HepG2 (cell line): ENCODE measurements around the gene CCDC177. TPM values are rescaled to one million over a fixed set of nuclear protein-coding genes. Genes with fewer than 3 reads are reported as not detected.

ENCODE experiments used
- ATAC-seq: fragments of 200-7000 bp; cut with Tn5 transposase; 3 replicates; pipeline ENCODE4 v1.9.1; 2020; ENCODE audit warnings: mild to moderate bottlenecking, moderate library complexity
- BruUV-seq: library from RNA; stranded (reverse); fragments of 400-500 nt; replicated peaks from 2 replicates; lab custom pipeline; 2021; lab: Mats Ljungman, UMichigan
- CTCF ChIA-PET: fragments of 300-600 bp; formaldehyde crosslinking; extraction: SDS; loops from one replicate; lab custom pipeline; 2021; ENCODE audit warnings: low total read pairs, inconsistent platforms, low intra/inter-chr PET ratio; lab: Yijun Ruan, JAX
- POLR2A ChIA-PET: fragments of 350-600 bp; sonication (Branson Sonifier 250); formaldehyde crosslinking; loops from one replicate; lab custom pipeline; 2020; ENCODE audit warnings: antibody characterized with exemption, inconsistent platforms; lab: Yijun Ruan, JAX
- DNase-seq: peaks from one replicate; pipeline ENCODE4 v3.0.0-alpha.2; 2015; ENCODE audit warnings: low spot score
- FAIRE-seq: peaks from 3 replicates; lab custom pipeline; 2011; peaks lifted over from hg19 to GRCh38; lab: Jason Lieb, UNC
- H2AFZ ChIP-seq: one replicate; pipeline ENCODE4 v1.6.1; 2011; ENCODE audit warnings: low read length, inconsistent platforms
- H3K27ac ChIP-seq: fragments of 300-600 bp; 3 replicates; pipeline ENCODE4 v1.8.0; 2011; ENCODE audit warnings: mixed run types, mild to moderate bottlenecking, mixed read lengths, low read length, inconsistent platforms; ENCODE audit not compliant: insufficient read depth; ENCODE audit errors: extremely low read length
- H3K27me3 ChIP-seq, 2 experiments: fragments of 200-600 bp in 1 of 2; 2 replicates in 1 of 2; 3 replicates in 1 of 2; pipeline versions ENCODE4 v1.6.0 to v1.8.0; 2011; ENCODE audit warnings: low read length in 2 of 2, mild to moderate bottlenecking in 2 of 2, moderate library complexity in 2 of 2, inconsistent platforms in 1 of 2; ENCODE audit not compliant: insufficient read depth in 2 of 2, control insufficient read depth in 1 of 2
- H3K36me3 ChIP-seq, 2 experiments: fragments of 200-600 bp in 1 of 2; replicated peaks in 1 of 2; 2 replicates in 1 of 2; 3 replicates in 1 of 2; pipeline versions ENCODE4 v1.5.1 to v1.8.0; 2011; ENCODE audit warnings: low read length in 2 of 2, inconsistent platforms in 1 of 2; ENCODE audit not compliant: insufficient read depth in 2 of 2, control insufficient read depth in 1 of 2
- H3K4me1 ChIP-seq: 2 replicates; pipeline ENCODE4 v1.5.1; 2012; ENCODE audit warnings: low read length, inconsistent platforms; ENCODE audit not compliant: insufficient read depth
- H3K4me2 ChIP-seq: 2 replicates; pipeline ENCODE4 v1.6.0; 2011; ENCODE audit warnings: low read depth, low read length, inconsistent platforms
- H3K4me3 ChIP-seq, 3 experiments: fragments of 200-600 bp in 1 of 3; sonication (generic), shearing (Covaris generic) in 1 of 3; replicated peaks in 1 of 3; 2 replicates each; pipeline ENCODE4 v1.5.1; 2011 to 2016; ENCODE audit warnings: low read length in 3 of 3, inconsistent platforms in 2 of 3, low read depth in 2 of 3, mild to moderate bottlenecking in 2 of 3, control low read depth in 1 of 3, mixed read lengths in 1 of 3; ENCODE audit not compliant: insufficient read depth in 1 of 3
- H3K79me2 ChIP-seq: one replicate; pipeline ENCODE4 v1.6.1; 2011; ENCODE audit warnings: low read length, inconsistent platforms; ENCODE audit not compliant: insufficient read depth
- H3K9ac ChIP-seq: 2 replicates; pipeline ENCODE4 v1.6.0; 2011; ENCODE audit warnings: mild to moderate bottlenecking, low read depth, low read length, inconsistent platforms; ENCODE audit not compliant: insufficient read depth
- H3K9me3 ChIP-seq: 2 replicates; pipeline ENCODE4 v1.5.1; 2012; ENCODE audit warnings: mild to moderate bottlenecking, low read length
- H4K20me1 ChIP-seq: 2 replicates; pipeline ENCODE4 v1.6.0; 2011; ENCODE audit warnings: inconsistent platforms, mild to moderate bottlenecking, low read length, moderate library complexity; ENCODE audit not compliant: insufficient read depth
- GTF3A ChIP-seq: sonication (generic); formaldehyde crosslinking; conservative IDR thresholded peaks from 2 replicates; pipeline ENCODE4 v1.4.0; 2020; ENCODE audit warnings: mild to moderate bottlenecking, missing genetic modification reagents
- PCBP1 ChIP-seq: fragments of 200-400 bp; formaldehyde crosslinking; IDR thresholded peaks from 2 replicates; pipeline ENCODE4 v1.6.1; 2017; ENCODE audit warnings: mild to moderate bottlenecking, low read depth, low read length, borderline replicate concordance
- PRPF4 ChIP-seq: fragments of 200-400 bp; formaldehyde crosslinking; IDR thresholded peaks from 2 replicates; pipeline ENCODE4 v1.6.1; 2016; ENCODE audit warnings: low read length, low read depth; ENCODE audit not compliant: poor library complexity, severe bottlenecking
- RAD21 ChIP-seq: fragments of 450-650 bp; formaldehyde crosslinking; IDR thresholded peaks from 2 replicates; pipeline ENCODE4 v1.5.0; 2020; ENCODE audit warnings: mild to moderate bottlenecking
- SMAD1 ChIP-seq: sonication (generic); formaldehyde crosslinking; IDR thresholded peaks from 2 replicates; pipeline ENCODE4 v1.4.0; 2020; ENCODE audit warnings: missing genetic modification reagents, low read depth, mild to moderate bottlenecking, borderline replicate concordance
- SNRNP70 ChIP-seq: fragments of 200-400 bp; formaldehyde crosslinking; IDR thresholded peaks from 2 replicates; pipeline ENCODE4 v1.6.1; 2017; ENCODE audit warnings: mild to moderate bottlenecking, low read depth, low read length, moderate library complexity
- TGIF2 ChIP-seq: IDR thresholded peaks from 2 replicates; pipeline ENCODE4 v1.6.1; 2016; ENCODE audit warnings: control low read depth, missing compliant biosample characterization
- YY1 ChIP-seq: IDR thresholded peaks from 2 replicates; pipeline ENCODE4 v1.6.1; 2011; ENCODE audit warnings: low read length, low read depth, moderate library complexity, mild to moderate bottlenecking; ENCODE audit not compliant: insufficient read depth, insufficient replicate concordance
- ZBTB7B ChIP-seq: sonication (generic); formaldehyde crosslinking; IDR thresholded peaks from 2 replicates; pipeline ENCODE4 v1.4.0; 2020; ENCODE audit warnings: missing genetic modification reagents
- ZNF446 ChIP-seq: sonication (generic); formaldehyde crosslinking; IDR thresholded peaks from 2 replicates; pipeline ENCODE4 v1.5.0; 2020; ENCODE audit warnings: mild to moderate bottlenecking, missing genetic modification reagents
- ZNF570 ChIP-seq: sonication (generic); formaldehyde crosslinking; IDR thresholded peaks from 2 replicates; pipeline ENCODE4 v1.4.0; 2020; ENCODE audit warnings: mild to moderate bottlenecking, missing genetic modification reagents, borderline replicate concordance
- ZNF614 ChIP-seq: IDR thresholded peaks from 2 replicates; pipeline ENCODE4 v1.6.1; 2018; ENCODE audit warnings: missing biosample characterization, missing genetic modification reagents, inconsistent platforms, borderline replicate concordance
- ZNF672 ChIP-seq: sonication (generic); formaldehyde crosslinking; IDR thresholded peaks from 2 replicates; pipeline ENCODE4 v1.8.1; 2022; ENCODE audit warnings: missing genetic modification reagents
- WGBS: methylation state at CpG from one replicate; pipeline ENCODE4 v1.1.6; 2017; ENCODE audit warnings: low lambda C conversion rate; 5-methylcytosine and 5-hydroxymethylcytosine counted together
- in situ Hi-C: cut with HindIII; loops from 2 replicates; pipeline ENCODE4 v1.10.0; 2017; ENCODE audit warnings: low pct_unique_long_range_greater_than_20kb; ENCODE audit not compliant: extremely low pct_ligation_motif_present
- intact Hi-C: fragments of 100-400 bp; cut with micrococcal nuclease; formaldehyde crosslinking; loops from one replicate; pipeline ENCODE4 v1.10.0; 2022; ENCODE audit not compliant: unreplicated experiment
- polyA plus RNA-seq, 8 experiments: library from polyadenylated mRNA; depleted of rRNA in 3 of 8; stranded (reverse) in 7 of 8; unstranded in 1 of 8; fragments of >200 nt; fragmentation: Illumina TruSeq in 4 of 8; extraction: Trizol in 4 of 8; gene quantifications; 2 replicates each; pipeline versions ENCODE4 v1.2.1 to v1.2.3, GENCODE V29; 2011 to 2016; ENCODE audit warnings: low read depth in 4 of 8, missing spikeins in 1 of 8, mixed read lengths in 1 of 8; ENCODE audit not compliant: insufficient read depth in 1 of 8
- total RNA-seq, 5 experiments: library from RNA; depleted of rRNA; stranded (reverse); fragments of >200 nt; fragmentation: Illumina TruSeq; extraction: Trizol; gene quantifications; 2 replicates each; pipeline ENCODE4 v1.2.3, GENCODE V29; 2016; ENCODE audit warnings: low read depth in 1 of 5
- TF ChIP-seq, protein P1 (sequence below): sonication (generic); formaldehyde crosslinking; IDR thresholded peaks from 2 replicates; pipeline ENCODE4 v1.8.0; 2022; ENCODE audit warnings: low read depth, missing genetic modification reagents
- TF ChIP-seq, protein P2 (sequence below): sonication (generic); formaldehyde crosslinking; IDR thresholded peaks from 2 replicates; pipeline ENCODE4 v1.4.0; 2020; ENCODE audit warnings: missing genetic modification reagents
- TF ChIP-seq, protein P3 (sequence below): sonication (generic); formaldehyde crosslinking; IDR thresholded peaks from 2 replicates; pipeline ENCODE4 v1.8.1; 2023; ENCODE audit warnings: mild to moderate bottlenecking, missing genetic modification reagents
- TF ChIP-seq, protein P4 (sequence below): conservative IDR thresholded peaks from 2 replicates; pipeline ENCODE4 v1.6.1; 2018; ENCODE audit warnings: missing genetic modification reagents

The CCDC177 gene
- total and polyA plus RNA-seq, 2 of the 13 experiments (the other 11 are each of a cell fraction or from before 2014, with no cell fraction given) = not detected

DNA sequence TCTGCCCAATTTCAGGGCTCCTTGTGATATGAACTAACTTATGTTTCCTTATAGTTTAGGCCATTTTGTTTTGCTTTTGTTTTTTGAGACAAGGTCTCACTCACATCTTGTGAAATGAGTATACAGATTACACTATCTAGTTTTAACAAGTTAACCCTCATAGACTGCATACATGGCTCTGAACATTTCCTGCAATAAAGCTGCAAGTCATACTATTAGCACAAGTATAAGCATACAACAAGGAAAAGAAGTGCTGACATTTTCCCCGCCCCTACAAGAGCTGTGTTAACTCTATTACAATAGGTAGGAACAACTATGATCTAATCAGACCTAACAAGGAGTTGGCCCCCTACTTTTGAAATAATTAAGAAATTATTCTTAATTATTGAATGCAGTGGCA is 35.9 kb downstream of the CCDC177 start:
- H3K79me2 ChIP-seq = no peaks in the 10 kb centered on the region
- FAIRE-seq = no peak
- intact Hi-C loops = no loop called here
- ATAC-seq = no peak
- no peaks in the 10 kb centered on the region for H3K4me1 ChIP-seq
- 17% methylated on average over 1 of the region's 1 CpG for WGBS
- TF ChIP-seq SMAD1 (no peak), ZNF570 (no peak), GTF3A (no peak), YY1 (no peak), ZNF614 (CRISPR knock-in tag) (no peak), ZBTB7B (no peak), PCBP1 (no peak), ZNF446 (CRISPR knock-in tag) (no peak), ZNF672 (CRISPR knock-in tag) (no peak), RAD21 (CRISPR knock-in tag) (no peak), TGIF2 (CRISPR knock-in tag) (no peak), PRPF4 (no peak), SNRNP70 (no peak)
- TF ChIP-seq, protein P1, sequence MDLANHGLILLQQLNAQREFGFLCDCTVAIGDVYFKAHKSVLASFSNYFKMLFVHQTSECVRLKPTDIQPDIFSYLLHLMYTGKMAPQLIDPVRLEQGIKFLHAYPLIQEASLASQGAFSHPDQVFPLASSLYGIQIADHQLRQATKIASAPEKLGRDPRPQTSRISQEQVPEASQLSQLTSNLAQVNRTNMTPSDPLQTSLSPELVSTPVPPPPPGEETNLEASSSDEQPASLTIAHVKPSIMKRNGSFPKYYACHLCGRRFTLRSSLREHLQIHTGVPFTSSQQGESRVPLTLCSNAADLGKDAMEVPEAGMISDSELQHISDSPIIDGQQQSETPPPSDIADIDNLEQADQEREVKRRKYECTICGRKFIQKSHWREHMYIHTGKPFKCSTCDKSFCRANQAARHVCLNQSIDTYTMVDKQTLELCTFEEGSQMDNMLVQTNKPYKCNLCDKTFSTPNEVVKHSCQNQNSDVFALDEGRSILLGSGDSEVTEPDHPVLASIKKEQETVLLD (CRISPR knock-in tag) = no peak
- TF ChIP-seq, protein P2, sequence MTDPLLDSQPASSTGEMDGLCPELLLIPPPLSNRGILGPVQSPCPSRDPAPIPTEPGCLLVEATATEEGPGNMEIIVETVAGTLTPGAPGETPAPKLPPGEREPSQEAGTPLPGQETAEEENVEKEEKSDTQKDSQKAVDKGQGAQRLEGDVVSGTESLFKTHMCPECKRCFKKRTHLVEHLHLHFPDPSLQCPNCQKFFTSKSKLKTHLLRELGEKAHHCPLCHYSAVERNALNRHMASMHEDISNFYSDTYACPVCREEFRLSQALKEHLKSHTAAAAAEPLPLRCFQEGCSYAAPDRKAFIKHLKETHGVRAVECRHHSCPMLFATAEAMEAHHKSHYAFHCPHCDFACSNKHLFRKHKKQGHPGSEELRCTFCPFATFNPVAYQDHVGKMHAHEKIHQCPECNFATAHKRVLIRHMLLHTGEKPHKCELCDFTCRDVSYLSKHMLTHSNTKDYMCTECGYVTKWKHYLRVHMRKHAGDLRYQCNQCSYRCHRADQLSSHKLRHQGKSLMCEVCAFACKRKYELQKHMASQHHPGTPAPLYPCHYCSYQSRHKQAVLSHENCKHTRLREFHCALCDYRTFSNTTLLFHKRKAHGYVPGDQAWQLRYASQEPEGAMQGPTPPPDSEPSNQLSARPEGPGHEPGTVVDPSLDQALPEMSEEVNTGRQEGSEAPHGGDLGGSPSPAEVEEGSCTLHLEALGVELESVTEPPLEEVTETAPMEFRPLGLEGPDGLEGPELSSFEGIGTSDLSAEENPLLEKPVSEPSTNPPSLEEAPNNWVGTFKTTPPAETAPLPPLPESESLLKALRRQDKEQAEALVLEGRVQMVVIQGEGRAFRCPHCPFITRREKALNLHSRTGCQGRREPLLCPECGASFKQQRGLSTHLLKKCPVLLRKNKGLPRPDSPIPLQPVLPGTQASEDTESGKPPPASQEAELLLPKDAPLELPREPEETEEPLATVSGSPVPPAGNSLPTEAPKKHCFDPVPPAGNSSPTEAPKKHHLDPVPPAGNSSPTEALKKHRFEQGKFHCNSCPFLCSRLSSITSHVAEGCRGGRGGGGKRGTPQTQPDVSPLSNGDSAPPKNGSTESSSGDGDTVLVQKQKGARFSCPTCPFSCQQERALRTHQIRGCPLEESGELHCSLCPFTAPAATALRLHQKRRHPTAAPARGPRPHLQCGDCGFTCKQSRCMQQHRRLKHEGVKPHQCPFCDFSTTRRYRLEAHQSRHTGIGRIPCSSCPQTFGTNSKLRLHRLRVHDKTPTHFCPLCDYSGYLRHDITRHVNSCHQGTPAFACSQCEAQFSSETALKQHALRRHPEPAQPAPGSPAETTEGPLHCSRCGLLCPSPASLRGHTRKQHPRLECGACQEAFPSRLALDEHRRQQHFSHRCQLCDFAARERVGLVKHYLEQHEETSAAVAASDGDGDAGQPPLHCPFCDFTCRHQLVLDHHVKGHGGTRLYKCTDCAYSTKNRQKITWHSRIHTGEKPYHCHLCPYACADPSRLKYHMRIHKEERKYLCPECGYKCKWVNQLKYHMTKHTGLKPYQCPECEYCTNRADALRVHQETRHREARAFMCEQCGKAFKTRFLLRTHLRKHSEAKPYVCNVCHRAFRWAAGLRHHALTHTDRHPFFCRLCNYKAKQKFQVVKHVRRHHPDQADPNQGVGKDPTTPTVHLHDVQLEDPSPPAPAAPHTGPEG = no peak
- TF ChIP-seq, protein P3, sequence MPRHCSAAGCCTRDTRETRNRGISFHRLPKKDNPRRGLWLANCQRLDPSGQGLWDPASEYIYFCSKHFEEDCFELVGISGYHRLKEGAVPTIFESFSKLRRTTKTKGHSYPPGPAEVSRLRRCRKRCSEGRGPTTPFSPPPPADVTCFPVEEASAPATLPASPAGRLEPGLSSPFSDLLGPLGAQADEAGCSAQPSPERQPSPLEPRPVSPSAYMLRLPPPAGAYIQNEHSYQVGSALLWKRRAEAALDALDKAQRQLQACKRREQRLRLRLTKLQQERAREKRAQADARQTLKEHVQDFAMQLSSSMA (CRISPR knock-in tag) = no peak
- TF ChIP-seq, protein P4, sequence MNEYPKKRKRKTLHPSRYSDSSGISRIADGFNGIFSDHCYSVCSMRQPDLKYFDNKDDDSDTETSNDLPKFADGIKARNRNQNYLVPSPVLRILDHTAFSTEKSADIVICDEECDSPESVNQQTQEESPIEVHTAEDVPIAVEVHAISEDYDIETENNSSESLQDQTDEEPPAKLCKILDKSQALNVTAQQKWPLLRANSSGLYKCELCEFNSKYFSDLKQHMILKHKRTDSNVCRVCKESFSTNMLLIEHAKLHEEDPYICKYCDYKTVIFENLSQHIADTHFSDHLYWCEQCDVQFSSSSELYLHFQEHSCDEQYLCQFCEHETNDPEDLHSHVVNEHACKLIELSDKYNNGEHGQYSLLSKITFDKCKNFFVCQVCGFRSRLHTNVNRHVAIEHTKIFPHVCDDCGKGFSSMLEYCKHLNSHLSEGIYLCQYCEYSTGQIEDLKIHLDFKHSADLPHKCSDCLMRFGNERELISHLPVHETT (CRISPR knock-in tag) = no peak
- ChIA-PET POLR2A (no interaction called here), CTCF (no interaction called here)
- H3K9ac ChIP-seq = no peak overlapping the region
- BruUV-seq = no TSS peak
- H3K4me3 ChIP-seq = no peak overlapping the region
- DNase-seq = no peak
- no peak overlapping the region for H3K27ac ChIP-seq
- peaks cover 2 to 11% of the 10 kb centered on the region in 2 experiments; a peak in 4 of 5 replicates for H3K27me3 ChIP-seq
- no peaks in the 10 kb centered on the region for H3K36me3 ChIP-seq
- H4K20me1 ChIP-seq = no peaks in the 10 kb centered on the region
- no peak overlapping the region for H2AFZ ChIP-seq
- H3K4me2 ChIP-seq = no peak overlapping the region
- in situ Hi-C loops = loop anchor here (5.0 kb wide), 1 partner anchor 34 kb away; the partner anchor contains the start of gene CCDC177
- H3K9me3 ChIP-seq = no peaks in the 10 kb centered on the region
